Measurements from ENCODE around the gene NANOS2.

DNA sequence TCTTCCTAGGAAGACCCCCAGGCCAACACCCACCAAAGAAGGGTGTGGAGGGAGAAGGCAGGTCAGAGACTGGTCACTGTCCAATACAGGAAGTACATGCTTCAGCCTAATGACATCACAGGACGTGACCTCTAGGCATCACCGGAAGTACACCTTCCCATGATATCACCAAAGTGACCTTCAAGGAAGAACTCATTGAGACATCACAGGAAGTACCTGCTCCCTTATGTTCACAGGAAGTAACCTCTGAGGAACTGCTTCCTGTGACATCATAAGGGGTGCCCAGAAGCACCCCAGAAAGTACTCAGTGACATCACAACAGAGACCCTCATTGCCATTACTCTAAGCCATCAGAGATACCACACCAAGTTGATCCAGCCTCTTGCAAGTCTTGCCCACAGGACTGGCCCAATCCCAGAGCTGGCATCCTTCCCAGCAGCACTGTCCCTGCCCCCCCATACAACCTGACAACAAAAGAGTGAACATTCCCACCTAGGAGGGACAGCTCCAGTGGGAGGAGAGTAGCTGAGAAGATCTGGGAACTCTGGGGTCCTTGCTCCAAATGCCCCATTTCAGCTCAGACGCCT lies 24.2 kb upstream of the NANOS2 start:
- TF ChIP-seq, protein P1, sequence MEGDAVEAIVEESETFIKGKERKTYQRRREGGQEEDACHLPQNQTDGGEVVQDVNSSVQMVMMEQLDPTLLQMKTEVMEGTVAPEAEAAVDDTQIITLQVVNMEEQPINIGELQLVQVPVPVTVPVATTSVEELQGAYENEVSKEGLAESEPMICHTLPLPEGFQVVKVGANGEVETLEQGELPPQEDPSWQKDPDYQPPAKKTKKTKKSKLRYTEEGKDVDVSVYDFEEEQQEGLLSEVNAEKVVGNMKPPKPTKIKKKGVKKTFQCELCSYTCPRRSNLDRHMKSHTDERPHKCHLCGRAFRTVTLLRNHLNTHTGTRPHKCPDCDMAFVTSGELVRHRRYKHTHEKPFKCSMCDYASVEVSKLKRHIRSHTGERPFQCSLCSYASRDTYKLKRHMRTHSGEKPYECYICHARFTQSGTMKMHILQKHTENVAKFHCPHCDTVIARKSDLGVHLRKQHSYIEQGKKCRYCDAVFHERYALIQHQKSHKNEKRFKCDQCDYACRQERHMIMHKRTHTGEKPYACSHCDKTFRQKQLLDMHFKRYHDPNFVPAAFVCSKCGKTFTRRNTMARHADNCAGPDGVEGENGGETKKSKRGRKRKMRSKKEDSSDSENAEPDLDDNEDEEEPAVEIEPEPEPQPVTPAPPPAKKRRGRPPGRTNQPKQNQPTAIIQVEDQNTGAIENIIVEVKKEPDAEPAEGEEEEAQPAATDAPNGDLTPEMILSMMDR (IDR thresholded peaks at IDR 0.05; ENCODE audit: low read length) = no peak
- TF ChIP-seq EZH2 (optimal IDR thresholded peaks at IDR 0.05; ENCODE audit: low read depth, low read length) (no peak), EZH2phosphoT487 (IDR thresholded peaks at IDR 0.05; ENCODE audit: low read length) (no peak)
